A673 (cell line): ENCODE measurements around the gene ABCG5. TPM values are rescaled to one million over a fixed set of nuclear protein-coding genes. Genes with fewer than 3 reads are reported as not detected.

Source experiments
- BruUV-seq: library from RNA; stranded (reverse); fragments of 400-500 nt; replicated peaks from 2 replicates; lab custom pipeline; 2021; lab: Mats Ljungman, UMichigan
- CTCF ChIA-PET: fragments of 300-600 bp; sonication (Branson Sonifier 250); formaldehyde crosslinking; loops from one replicate; lab custom pipeline; 2022; ENCODE audit warnings: antibody characterized with exemption; lab: Charles Lee
- POLR2A ChIA-PET: fragments of 300-600 bp; sonication (Branson Sonifier 250); formaldehyde crosslinking; loops from one replicate; lab custom pipeline; 2022; ENCODE audit warnings: antibody characterized with exemption; ENCODE audit not compliant: low non-redundant PET; lab: Charles Lee
- DNase-seq: peaks from one replicate; pipeline ENCODE4 v3.0.0-alpha.2; 2015; ENCODE audit warnings: low spot score
- H3K27ac ChIP-seq: fragments of 200-600 bp; sonication (generic); 2 replicates; pipeline ENCODE4 v1.5.1; 2016; ENCODE audit warnings: mixed run types, low read depth, mild to moderate bottlenecking, mixed read lengths, antibody characterized with exemption, low read length; ENCODE audit not compliant: poor library complexity, severe bottlenecking
- H3K27me3 ChIP-seq: fragments of 200-600 bp; sonication (generic); replicated peaks from 2 replicates; pipeline ENCODE4 v1.6.1; 2017; ENCODE audit warnings: mixed run types, low read depth, mild to moderate bottlenecking, mixed read lengths, antibody characterized with exemption, low read length; ENCODE audit not compliant: insufficient read depth, poor library complexity
- H3K36me3 ChIP-seq: fragments of 200-600 bp; sonication (generic); 2 replicates; pipeline ENCODE4 v1.6.1; 2016; ENCODE audit warnings: mixed run types, mild to moderate bottlenecking, mixed read lengths, antibody characterized with exemption, low read length; ENCODE audit not compliant: insufficient read depth, poor library complexity, severe bottlenecking
- H3K4me1 ChIP-seq: fragments of 200-600 bp; sonication (generic); 2 replicates; pipeline ENCODE4 v1.6.1; 2017; ENCODE audit warnings: mixed run types, mild to moderate bottlenecking, mixed read lengths, antibody characterized with exemption, low read length; ENCODE audit not compliant: insufficient read depth, poor library complexity, severe bottlenecking
- H3K4me3 ChIP-seq: fragments of 200-600 bp; sonication (generic); 2 replicates; pipeline ENCODE4 v1.5.1; 2016; ENCODE audit warnings: low read depth, mixed run types, mild to moderate bottlenecking, mixed read lengths, low read length; ENCODE audit not compliant: poor library complexity, severe bottlenecking
- H3K9me3 ChIP-seq: fragments of 200-600 bp; sonication (generic); 2 replicates; pipeline ENCODE4 v1.6.1; 2016; ENCODE audit warnings: mixed run types, low read depth, mild to moderate bottlenecking, mixed read lengths, antibody characterized with exemption, low read length; ENCODE audit not compliant: poor library complexity, severe bottlenecking
- EZH2 ChIP-seq: fragments of 200-600 bp; sonication (generic); IDR thresholded peaks from 2 replicates; pipeline ENCODE4 v1.6.1; 2017; ENCODE audit warnings: borderline replicate concordance, low read depth, mild to moderate bottlenecking, mixed read lengths, antibody characterized with exemption, low read length; ENCODE audit not compliant: poor library complexity, severe bottlenecking
- intact Hi-C: fragments of 100-400 bp; cut with micrococcal nuclease; formaldehyde crosslinking; loops from one replicate; pipeline ENCODE4 v1.10.0; 2022; ENCODE audit not compliant: unreplicated experiment
- total RNA-seq: library from RNA; stranded (reverse); gene quantifications from 2 replicates; pipeline ENCODE4 v1.2.3, GENCODE V29; 2021
- TF ChIP-seq, protein P1 (sequence below): fragments of 300-800, 200-600 bp; sonication (generic); conservative IDR thresholded peaks from 2 replicates; pipeline ENCODE4 v1.5.1; 2017; ENCODE audit warnings: low read depth, mild to moderate bottlenecking, antibody characterized with exemption, low read length, moderate library complexity, mixed read lengths

Gene ABCG5
- total RNA-seq, 1 experiment from 2014 or later, result not detected

DNA sequence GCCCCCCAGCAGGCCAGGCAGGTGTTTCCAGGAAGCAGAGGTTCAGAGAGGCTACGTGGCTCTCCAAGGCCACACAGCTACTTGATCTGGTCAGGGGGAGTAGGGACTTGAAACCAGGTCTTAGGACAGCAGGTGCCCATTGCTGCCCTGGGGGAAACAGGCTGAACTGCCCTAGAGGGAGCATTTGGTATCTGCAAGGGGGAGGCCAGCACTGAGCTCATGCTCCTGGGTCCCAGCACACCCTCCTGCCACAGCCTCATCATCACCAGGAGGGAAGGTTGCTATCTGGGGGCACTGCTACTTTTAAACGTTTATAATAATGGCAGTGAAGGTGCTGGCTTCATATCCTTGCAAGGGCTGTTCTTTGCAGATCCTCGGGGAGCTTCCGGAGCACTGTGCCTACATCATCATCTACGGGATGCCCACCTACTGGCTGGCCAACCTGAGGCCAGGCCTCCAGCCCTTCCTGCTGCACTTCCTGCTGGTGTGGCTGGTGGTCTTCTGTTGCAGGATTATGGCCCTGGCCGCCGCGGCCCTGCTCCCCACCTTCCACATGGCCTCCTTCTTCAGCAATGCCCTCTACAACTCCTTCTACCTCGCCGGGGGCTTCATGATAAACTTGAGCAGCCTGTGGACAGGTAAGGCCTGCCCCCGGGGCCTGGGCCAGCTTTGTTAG is 36.3 kb upstream of the ABCG5 start:
- Histone ChIP-seq H3K27ac (no peak overlapping the region), H3K4me1 (peaks cover 4% of the 10 kb centered on the region), H3K36me3 (no peaks in the 10 kb centered on the region), H3K9me3 (no peaks in the 10 kb centered on the region), H3K27me3 (peaks cover 25% of the 10 kb centered on the region), H3K4me3 (no peak overlapping the region)
- DNase-seq, result no peak
- TF ChIP-seq EZH2, result no peak
- TF ChIP-seq, protein P1, sequence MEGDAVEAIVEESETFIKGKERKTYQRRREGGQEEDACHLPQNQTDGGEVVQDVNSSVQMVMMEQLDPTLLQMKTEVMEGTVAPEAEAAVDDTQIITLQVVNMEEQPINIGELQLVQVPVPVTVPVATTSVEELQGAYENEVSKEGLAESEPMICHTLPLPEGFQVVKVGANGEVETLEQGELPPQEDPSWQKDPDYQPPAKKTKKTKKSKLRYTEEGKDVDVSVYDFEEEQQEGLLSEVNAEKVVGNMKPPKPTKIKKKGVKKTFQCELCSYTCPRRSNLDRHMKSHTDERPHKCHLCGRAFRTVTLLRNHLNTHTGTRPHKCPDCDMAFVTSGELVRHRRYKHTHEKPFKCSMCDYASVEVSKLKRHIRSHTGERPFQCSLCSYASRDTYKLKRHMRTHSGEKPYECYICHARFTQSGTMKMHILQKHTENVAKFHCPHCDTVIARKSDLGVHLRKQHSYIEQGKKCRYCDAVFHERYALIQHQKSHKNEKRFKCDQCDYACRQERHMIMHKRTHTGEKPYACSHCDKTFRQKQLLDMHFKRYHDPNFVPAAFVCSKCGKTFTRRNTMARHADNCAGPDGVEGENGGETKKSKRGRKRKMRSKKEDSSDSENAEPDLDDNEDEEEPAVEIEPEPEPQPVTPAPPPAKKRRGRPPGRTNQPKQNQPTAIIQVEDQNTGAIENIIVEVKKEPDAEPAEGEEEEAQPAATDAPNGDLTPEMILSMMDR, result no peak
- ChIA-PET POLR2A (no interaction called here), CTCF (no interaction called here)
- intact Hi-C loops, result loop anchor here (5.0 to 10.0 kb wide), 3 partner anchors 417 to 1080 kb away; no protein-coding TSS in a partner anchor
- BruUV-seq, result no TSS peak

DNA sequence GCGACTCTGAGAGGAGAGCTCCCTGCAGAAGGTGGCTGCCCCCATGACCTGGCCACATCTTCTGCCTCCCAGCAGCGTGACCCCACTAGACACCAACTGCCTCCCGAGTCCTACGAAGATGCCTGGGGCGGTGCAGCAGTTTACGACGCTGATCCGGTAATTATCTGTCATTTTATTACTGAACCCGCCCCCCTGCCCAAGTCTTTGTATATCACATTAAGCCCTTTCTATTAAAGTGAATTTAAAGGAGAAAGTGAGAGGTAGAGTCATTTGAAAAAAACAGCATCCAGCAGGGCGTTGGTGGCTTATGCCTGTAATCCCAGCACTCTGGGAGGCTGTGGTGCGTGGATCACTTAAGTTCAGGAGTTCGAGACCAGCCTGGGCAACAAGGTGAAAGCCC is 33.5 kb upstream of the ABCG5 start:
- no peaks in the 10 kb centered on the region for H3K36me3 ChIP-seq
- H3K27ac ChIP-seq, result no peak overlapping the region
- intact Hi-C loops, result loop anchor here (5.0 to 10.0 kb wide), 3 partner anchors 420 to 1083 kb away; no protein-coding TSS in a partner anchor
- DNase-seq, result peak; percentile 29
- H3K9me3 ChIP-seq, result no peaks in the 10 kb centered on the region
- H3K4me1 ChIP-seq, result no peaks in the 10 kb centered on the region
- ChIA-PET POLR2A (no interaction called here), CTCF (no interaction called here)
- BruUV-seq, result no TSS peak
- peaks cover 43% of the 10 kb centered on the region for H3K27me3 ChIP-seq
- no peak for TF ChIP-seq EZH2
- TF ChIP-seq, protein P1, result no peak
- no peak overlapping the region for H3K4me3 ChIP-seq

DNA sequence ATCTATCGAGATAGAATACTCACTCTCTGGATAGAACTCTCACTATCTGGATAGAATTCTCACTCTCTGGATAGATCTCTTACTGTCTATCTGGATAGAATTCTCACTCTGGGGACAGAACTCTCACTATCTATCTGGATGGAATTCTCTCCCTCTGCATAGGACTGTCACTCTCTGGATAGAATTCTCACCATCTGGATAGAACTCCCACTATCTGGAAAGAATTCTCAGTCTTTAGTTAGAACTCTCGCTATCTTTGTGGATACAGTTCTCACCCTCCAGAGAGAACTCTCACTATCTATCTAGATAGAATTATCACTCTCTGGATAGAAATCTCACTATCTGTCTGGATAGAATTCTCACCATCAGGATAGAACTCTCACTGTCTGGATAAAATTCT is 16.7 kb upstream of the ABCG5 start:
- Histone ChIP-seq H3K27me3 (peaks cover 50% of the 10 kb centered on the region), H3K4me3 (no peak overlapping the region), H3K36me3 (no peaks in the 10 kb centered on the region), H3K9me3 (no peaks in the 10 kb centered on the region), H3K4me1 (no peaks in the 10 kb centered on the region), H3K27ac (no peak overlapping the region)
- POLR2A ChIA-PET, result no interaction called here
- no peak for DNase-seq
- no peak for TF ChIP-seq EZH2
- TF ChIP-seq, protein P1, result no peak
- intact Hi-C loops, result no loop called here
- CTCF ChIA-PET, result no interaction called here
- BruUV-seq, result no TSS peak
